ENCODE measurements around the gene MAP3K1.

DNA sequence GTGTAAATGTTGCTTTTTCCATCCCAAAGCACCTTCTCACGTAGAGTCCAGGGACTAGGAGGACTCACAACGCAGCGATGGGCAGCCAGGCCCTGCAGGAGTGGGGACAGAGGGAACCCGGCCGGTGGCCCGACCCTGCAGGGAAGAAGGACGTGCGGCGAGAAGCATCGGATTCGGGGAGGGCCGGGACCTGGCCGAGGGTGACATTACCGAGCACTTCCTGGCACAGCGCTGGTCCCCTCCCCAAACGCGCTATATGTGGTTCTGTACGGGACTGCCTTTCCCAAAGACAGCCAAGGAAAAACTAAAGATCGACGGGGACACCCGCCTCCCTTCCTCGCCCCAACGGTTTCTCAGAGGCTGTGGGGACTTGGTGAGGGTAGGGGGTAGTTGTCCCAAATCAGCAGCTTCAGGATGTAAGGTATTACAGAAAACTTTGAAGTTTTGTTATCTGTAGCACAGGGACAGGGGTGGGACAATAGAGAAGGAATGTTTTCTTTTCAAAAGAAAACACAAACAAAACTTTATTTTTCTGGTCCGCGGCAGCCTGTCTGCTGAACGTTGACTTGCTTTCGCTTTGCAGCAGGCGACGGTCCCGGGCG is 887 bp upstream of the MAP3K1 start:
- no peak for TF ChIP-seq POLR2A (IDR thresholded peaks at IDR 0.05)
- TF ChIP-seq, protein P1, sequence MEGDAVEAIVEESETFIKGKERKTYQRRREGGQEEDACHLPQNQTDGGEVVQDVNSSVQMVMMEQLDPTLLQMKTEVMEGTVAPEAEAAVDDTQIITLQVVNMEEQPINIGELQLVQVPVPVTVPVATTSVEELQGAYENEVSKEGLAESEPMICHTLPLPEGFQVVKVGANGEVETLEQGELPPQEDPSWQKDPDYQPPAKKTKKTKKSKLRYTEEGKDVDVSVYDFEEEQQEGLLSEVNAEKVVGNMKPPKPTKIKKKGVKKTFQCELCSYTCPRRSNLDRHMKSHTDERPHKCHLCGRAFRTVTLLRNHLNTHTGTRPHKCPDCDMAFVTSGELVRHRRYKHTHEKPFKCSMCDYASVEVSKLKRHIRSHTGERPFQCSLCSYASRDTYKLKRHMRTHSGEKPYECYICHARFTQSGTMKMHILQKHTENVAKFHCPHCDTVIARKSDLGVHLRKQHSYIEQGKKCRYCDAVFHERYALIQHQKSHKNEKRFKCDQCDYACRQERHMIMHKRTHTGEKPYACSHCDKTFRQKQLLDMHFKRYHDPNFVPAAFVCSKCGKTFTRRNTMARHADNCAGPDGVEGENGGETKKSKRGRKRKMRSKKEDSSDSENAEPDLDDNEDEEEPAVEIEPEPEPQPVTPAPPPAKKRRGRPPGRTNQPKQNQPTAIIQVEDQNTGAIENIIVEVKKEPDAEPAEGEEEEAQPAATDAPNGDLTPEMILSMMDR (IDR thresholded peaks at IDR 0.05), result peak in 1 of 4 experiments; percentile 8

All from prostate gland (tissue), 2 donors.